Tibial artery (tissue), 4 donors: ENCODE results near the gene LINC00305.

Experiments used
- DNase-seq, 2 donors: peaks; one replicate each; pipeline ENCODE4 v3.0.0-alpha.2; 2019
- H3K27ac ChIP-seq, 2 donors: fragments of 200-600 bp; sonication (generic) in 1 of 2; 1 replicate in 1 of 2; 2 replicates in 1 of 2; pipeline ENCODE4 v1.5.1; 2018 to 2019; ENCODE audit warnings: mild to moderate bottlenecking in 1 of 2
- H3K27me3 ChIP-seq, 2 donors: fragments of 200-600 bp; sonication (generic) in 1 of 2; one replicate each; pipeline versions ENCODE4 v1.5.1 to v1.6.0; 2016 to 2019
- H3K36me3 ChIP-seq, 3 donors: fragments of 200-600 bp; sonication (generic) in 2 of 3; one replicate each; pipeline ENCODE4 v1.5.1; 2016 to 2019; ENCODE audit warnings: mild to moderate bottlenecking in 2 of 3
- H3K4me1 ChIP-seq, 4 donors: fragments of 200-600 bp; sonication (generic) in 2 of 4; 1 replicate in 3 of 4; 2 replicates in 1 of 4; pipeline ENCODE4 v1.5.1; 2016 to 2019
- H3K4me3 ChIP-seq, 2 donors: fragments of 200-600 bp; sonication (generic) in 1 of 2; 1 replicate in 1 of 2; 2 replicates in 1 of 2; pipeline ENCODE4 v1.5.1; 2018 to 2019; ENCODE audit warnings: mild to moderate bottlenecking in 2 of 2
- H3K9me3 ChIP-seq, 3 donors: fragments of 200-600 bp; sonication (generic) in 1 of 3; one replicate each; pipeline ENCODE4 v1.5.1; 2016 to 2019
- intact Hi-C: fragments of 100-400 bp; cut with DNase I; formaldehyde crosslinking; loops from one replicate; pipeline ENCODE4 v1.15.0; 2023; ENCODE audit warnings: low total_unique reads
- TF ChIP-seq, protein P1 (sequence below), 2 experiments: fragments of 200-600 bp in 1 of 2; fragments of 450-650 bp in 1 of 2; IDR thresholded peaks; one replicate each; pipeline ENCODE4 v1.5.1; 2017 to 2019; ENCODE audit warnings: antibody characterized with exemption in 2 of 2, mild to moderate bottlenecking in 1 of 2, moderate library complexity in 1 of 2

The LINC00305 gene

GRCh38 chr18:64083916-64084315 is 65.0 kb downstream of the LINC00305 start:
- Histone ChIP-seq H3K27ac (no peak overlapping the region), H3K27me3 (no peaks in the 10 kb centered on the region), H3K4me1 (no peaks in the 10 kb centered on the region), H3K36me3 (no peaks in the 10 kb centered on the region), H3K9me3 (no peaks in the 10 kb centered on the region), H3K4me3 (no peak overlapping the region)
- intact Hi-C loops = no loop called here
- DNase-seq = no peak
- TF ChIP-seq, protein P1, sequence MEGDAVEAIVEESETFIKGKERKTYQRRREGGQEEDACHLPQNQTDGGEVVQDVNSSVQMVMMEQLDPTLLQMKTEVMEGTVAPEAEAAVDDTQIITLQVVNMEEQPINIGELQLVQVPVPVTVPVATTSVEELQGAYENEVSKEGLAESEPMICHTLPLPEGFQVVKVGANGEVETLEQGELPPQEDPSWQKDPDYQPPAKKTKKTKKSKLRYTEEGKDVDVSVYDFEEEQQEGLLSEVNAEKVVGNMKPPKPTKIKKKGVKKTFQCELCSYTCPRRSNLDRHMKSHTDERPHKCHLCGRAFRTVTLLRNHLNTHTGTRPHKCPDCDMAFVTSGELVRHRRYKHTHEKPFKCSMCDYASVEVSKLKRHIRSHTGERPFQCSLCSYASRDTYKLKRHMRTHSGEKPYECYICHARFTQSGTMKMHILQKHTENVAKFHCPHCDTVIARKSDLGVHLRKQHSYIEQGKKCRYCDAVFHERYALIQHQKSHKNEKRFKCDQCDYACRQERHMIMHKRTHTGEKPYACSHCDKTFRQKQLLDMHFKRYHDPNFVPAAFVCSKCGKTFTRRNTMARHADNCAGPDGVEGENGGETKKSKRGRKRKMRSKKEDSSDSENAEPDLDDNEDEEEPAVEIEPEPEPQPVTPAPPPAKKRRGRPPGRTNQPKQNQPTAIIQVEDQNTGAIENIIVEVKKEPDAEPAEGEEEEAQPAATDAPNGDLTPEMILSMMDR (IDR thresholded peaks at IDR 0.05) = no peak

GRCh38 chr18:64082513-64082912 is 66.4 kb downstream of the LINC00305 start:
- Histone ChIP-seq H3K4me1 (no peaks in the 10 kb centered on the region), H3K9me3 (no peaks in the 10 kb centered on the region), H3K36me3 (no peaks in the 10 kb centered on the region), H3K4me3 (no peak overlapping the region), H3K27ac (no peak overlapping the region), H3K27me3 (no peaks in the 10 kb centered on the region)
- intact Hi-C loops = no loop called here
- TF ChIP-seq, protein P1 (IDR thresholded peaks at IDR 0.05) = no peak
- DNase-seq = no peak

- intact Hi-C loops = no loop called here
These were observed 66.8 kb downstream of the LINC00305 start for GRCh38 chr18:64082054-64082453.

GRCh38 chr18:64073971-64074370 is 74.9 kb downstream of the LINC00305 start:
- DNase-seq = no peak
- TF ChIP-seq, protein P1 (IDR thresholded peaks at IDR 0.05) = no peak
- no peaks in the 10 kb centered on the region for H3K36me3 ChIP-seq
- H3K4me1 ChIP-seq = no peaks in the 10 kb centered on the region
- intact Hi-C loops = no loop called here
- H3K4me3 ChIP-seq = no peak overlapping the region
- H3K27me3 ChIP-seq = no peaks in the 10 kb centered on the region
- H3K9me3 ChIP-seq = peaks cover 0 to 7% (median 0%) of the 10 kb centered on the region in 3 donors
- H3K27ac ChIP-seq = no peak overlapping the region

More at GRCh38 chr18:64082054-64082453, 66.8 kb downstream of the LINC00305 start:
- TF ChIP-seq, protein P1 (IDR thresholded peaks at IDR 0.05) = no peak
- Histone ChIP-seq H3K4me1 (no peaks in the 10 kb centered on the region), H3K4me3 (no peak overlapping the region), H3K27me3 (no peaks in the 10 kb centered on the region), H3K27ac (no peak overlapping the region), H3K36me3 (no peaks in the 10 kb centered on the region), H3K9me3 (no peaks in the 10 kb centered on the region)
- DNase-seq = no peak

GRCh38 chr18:64055019-64055418 is 93.9 kb downstream of the LINC00305 start:
- H3K4me1 ChIP-seq = no peaks in the 10 kb centered on the region
- no peak overlapping the region for H3K27ac ChIP-seq
- intact Hi-C loops = no loop called here
- no peaks in the 10 kb centered on the region for H3K36me3 ChIP-seq
- no peak overlapping the region for H3K4me3 ChIP-seq
- no peaks in the 10 kb centered on the region for H3K9me3 ChIP-seq
- no peaks in the 10 kb centered on the region for H3K27me3 ChIP-seq
- no peak for DNase-seq
- TF ChIP-seq, protein P1 (IDR thresholded peaks at IDR 0.05) = no peak

GRCh38 chr18:64053246-64053645 is 95.6 kb downstream of the LINC00305 start:
- intact Hi-C loops = no loop called here
- DNase-seq = no peak
- no peaks in the 10 kb centered on the region for H3K9me3 ChIP-seq
- no peaks in the 10 kb centered on the region for H3K36me3 ChIP-seq
- H3K4me1 ChIP-seq = no peaks in the 10 kb centered on the region
- H3K27ac ChIP-seq = no peak overlapping the region
- TF ChIP-seq, protein P1 (IDR thresholded peaks at IDR 0.05) = no peak
- H3K4me3 ChIP-seq = no peak overlapping the region
- no peaks in the 10 kb centered on the region for H3K27me3 ChIP-seq
